Measurements from ENCODE around the gene ITGA4. TPM values are rescaled to one million over a fixed set of nuclear protein-coding genes. Genes with fewer than 3 reads are reported as not detected.

ITGA4 gene
- total RNA-seq, 1 experiment from 2014 or later, result not detected

- DNase-seq (ENCODE audit: low spot score), result no peak
Measured at GRCh38 chr2:181458871-181459270, 1.7 kb downstream of the ITGA4 start.

DNA sequence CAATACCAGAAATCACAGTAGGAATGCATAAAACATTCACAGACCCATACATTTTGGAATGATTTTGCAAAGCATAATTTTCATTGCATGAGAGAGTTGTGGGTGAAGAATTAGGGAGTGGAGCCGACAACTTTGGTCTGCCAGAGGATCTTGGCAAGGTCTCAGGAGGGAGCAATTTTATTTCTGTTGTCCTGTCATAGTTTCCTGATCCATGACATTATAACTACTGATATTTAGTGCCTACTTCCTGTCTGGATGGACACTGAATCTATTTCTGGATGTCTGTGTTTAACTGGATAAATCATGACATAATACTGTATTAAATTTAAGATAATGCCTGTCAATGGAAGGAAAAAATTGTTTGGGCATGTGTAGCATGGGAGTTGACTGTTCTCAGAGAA lies 2.4 kb downstream of the ITGA4 start:
- no peak for DNase-seq (ENCODE audit: low spot score)

DNA sequence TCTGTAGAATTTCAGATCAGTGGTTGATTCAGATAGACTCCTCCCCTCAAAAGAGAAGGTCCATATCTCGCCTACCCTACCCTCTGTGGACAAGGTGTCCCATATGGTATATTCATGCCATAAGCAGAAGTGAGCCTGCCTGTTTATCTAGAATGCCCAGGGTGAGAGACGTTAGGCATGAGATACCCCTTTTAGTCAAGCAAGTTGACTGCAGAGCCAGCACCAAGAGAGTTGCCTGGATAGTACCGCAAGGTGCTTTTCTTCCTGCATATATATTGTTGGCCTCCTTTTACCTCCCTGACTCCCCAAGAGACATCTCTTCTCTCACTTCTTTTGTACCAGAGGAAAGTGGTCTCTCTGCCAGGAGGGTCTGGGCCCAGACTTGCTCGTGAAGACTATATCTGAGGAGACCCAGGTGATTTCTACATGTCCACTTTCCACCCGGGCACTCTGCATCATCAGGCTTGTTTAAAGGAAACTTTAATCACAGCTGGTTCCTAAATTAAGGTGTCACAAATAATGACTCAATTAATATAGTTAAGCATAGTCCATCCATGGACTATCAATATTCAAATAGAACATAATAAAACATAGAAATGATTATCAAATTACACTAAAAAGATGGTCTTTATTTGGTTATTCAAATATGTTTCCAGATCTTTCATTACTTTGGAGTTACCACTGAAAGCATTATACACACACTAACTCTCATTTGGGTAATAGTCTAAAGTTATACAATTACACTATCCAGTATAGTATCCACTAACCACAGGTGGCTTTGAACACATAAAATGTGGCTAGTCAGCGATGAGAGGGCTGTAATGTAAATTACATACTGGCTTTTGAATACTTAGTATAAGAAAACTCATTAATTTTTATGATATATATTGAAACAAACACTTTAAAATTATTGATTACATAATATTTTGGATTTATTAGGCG lies 4.1 kb downstream of the ITGA4 start:
- DNase-seq (ENCODE audit: low spot score), result no peak

- no peak for DNase-seq (ENCODE audit: low spot score)
Measured at GRCh38 chr2:181462033-181462432, 4.8 kb downstream of the ITGA4 start.

DNA sequence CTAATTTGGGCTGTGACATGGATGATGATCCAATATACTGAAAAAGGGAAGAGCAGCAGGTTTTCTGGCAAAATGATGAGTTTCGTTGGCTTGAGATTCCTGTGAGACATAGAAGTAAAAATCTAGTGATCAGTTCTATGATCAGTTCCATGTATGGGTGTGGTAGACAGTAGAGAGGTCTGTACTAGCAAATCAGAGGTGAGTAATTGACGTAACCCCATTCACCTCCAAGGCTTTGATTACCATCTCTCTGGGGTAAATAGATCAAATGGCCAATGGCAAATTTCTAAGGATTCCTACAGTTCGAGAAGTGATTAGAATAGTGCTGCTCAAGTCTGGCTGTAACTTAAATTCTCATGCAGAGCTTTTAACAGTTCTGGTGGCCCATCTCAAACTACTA lies 6.4 kb downstream of the ITGA4 start:
- DNase-seq (ENCODE audit: low spot score), result no peak

- no peak for DNase-seq (ENCODE audit: low spot score)
Measured at GRCh38 chr2:181464966-181465365, 7.8 kb downstream of the ITGA4 start.

GRCh38 chr2:181465676-181466375 lies 8.6 kb downstream of the ITGA4 start:
- no peak for DNase-seq (ENCODE audit: low spot score)

GRCh38 chr2:181466661-181467576 lies 9.7 kb downstream of the ITGA4 start:
- DNase-seq (ENCODE audit: low spot score), result peak; percentile 60

GRCh38 chr2:181467966-181468707 lies 11.0 kb downstream of the ITGA4 start:
- DNase-seq (ENCODE audit: low spot score), result no peak

- no peak for DNase-seq (ENCODE audit: low spot score)
Measured at GRCh38 chr2:181468811-181469210, 11.6 kb downstream of the ITGA4 start.

DNA sequence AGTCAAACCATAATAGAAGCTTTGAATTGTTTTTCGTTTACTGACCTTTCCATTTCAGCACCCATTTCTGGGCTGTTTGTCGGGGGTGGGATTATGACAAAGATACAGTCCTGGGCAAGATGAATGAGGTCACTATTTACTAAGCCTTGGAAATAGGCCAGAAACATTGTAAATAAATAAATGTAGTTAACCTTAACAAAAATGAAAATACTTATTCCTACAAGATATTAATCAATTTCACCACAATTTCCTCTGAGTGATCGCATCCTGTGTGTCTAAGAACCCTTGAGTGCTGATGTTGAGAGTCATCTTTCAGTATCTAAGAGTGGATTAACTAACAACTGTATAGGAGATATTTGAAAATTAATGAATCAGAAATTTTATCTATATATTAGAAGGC lies 14.0 kb downstream of the ITGA4 start:
- no peak for DNase-seq (ENCODE audit: low spot score)

GRCh38 chr2:181471783-181472182 lies 14.6 kb downstream of the ITGA4 start:
- DNase-seq (ENCODE audit: low spot score), result no peak

GRCh38 chr2:181472990-181473389 lies 15.8 kb downstream of the ITGA4 start:
- DNase-seq (ENCODE audit: low spot score), result no peak

DNA sequence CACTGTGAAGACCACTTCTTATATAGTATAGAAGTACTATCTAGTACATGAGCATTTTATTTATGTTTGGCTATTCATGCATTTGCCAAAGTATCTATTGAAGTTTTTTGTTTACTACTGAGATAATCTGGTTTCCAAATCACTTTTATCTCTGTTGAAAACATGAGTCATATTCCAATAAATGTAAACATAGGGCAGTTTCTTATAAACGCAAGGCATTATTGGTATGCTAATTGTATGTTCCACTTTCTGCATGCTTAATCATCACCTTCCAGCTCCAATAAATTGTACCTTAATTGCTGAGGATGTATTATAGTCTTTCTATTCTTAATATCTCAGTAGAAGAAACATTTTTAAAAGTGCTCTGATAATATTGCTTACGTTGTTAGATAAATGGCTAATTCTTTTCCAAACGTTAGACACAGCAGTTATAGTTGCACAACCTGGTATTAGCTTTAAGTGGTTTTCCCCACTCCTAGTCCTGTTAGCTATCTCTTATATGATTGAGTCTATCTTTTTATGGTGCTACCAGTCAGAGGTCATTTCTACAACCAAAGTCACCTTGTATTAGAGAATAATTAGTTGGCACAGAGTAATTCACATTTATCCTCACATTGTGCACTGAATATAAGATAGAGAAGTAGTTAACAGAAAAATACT lies 17.2 kb downstream of the ITGA4 start:
- DNase-seq (ENCODE audit: low spot score), result no peak

DNA sequence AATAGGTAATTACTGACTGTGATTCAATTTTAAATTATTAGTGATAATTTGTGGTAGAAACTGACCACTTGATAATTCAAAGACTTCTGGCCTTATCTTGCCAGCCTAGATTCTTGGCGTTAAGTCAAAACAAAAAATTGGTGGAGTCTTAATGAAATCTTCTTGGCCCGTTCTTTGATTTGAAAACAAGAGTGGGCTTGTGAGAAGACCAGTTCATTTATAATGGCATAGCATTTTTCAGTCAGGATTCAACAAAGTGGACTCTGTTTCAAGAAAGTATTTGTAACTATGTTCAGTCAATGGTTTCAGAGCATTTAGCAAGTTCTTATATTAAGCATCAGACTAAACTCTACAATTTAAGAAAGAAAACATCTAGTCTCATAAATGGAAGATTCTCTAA lies 26.0 kb downstream of the ITGA4 start:
- DNase-seq (ENCODE audit: low spot score), result no peak

DNA sequence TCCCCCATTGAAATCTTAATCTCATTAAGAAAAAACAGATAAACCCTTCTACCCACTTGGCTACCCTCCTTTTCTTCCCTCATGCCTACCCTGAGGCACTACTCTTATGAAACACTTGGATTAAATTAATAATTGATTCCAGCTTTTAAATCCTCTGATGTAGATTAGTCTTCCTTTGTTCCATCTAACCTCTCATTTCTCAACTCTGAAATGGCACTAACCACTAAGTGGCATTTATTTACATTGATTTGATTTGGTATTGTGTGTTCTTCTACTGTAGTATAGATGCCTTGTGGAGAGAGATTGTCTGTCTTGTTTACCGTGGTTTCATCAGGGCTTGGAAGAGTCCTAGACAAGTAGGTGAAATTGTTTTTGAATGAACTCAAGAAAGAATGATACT lies 26.7 kb downstream of the ITGA4 start:
- DNase-seq (ENCODE audit: low spot score), result no peak

DNA sequence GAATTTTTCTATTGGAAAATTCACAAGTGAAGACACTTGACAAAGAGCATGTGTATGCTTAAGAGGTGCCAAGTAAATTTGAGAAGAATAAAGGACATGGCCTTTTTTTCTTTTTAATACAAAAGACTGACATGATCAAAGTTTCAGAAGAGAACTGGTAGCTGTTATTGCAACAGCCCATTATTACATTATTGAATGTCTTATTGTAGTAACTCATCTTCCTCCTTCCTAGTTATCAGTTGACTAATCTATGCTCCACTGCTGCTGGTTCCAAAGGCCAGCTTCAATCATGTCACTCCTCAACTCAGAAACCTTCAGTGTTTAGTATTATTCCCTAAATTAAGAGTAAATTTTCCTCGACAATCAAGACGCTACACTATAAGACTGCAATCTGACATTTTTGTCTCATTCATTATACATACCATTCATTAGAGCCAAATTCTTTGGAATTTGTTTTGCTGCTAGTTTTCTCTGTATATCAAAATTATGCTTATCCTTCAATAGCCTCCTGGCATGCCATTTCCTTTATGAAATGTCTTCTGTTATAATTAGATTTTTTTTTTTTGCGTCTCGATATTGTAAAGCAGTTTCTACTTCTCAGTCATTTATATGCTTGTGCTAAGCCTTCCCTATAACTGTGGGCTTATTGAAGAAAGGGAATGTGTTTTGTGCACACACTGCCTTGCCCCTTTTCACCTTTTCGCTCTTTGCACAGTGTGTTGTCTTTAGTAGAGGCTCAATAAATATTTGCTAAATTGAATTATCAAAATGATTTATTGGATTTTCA lies 27.9 kb downstream of the ITGA4 start:
- DNase-seq (ENCODE audit: low spot score), result no peak

DNA sequence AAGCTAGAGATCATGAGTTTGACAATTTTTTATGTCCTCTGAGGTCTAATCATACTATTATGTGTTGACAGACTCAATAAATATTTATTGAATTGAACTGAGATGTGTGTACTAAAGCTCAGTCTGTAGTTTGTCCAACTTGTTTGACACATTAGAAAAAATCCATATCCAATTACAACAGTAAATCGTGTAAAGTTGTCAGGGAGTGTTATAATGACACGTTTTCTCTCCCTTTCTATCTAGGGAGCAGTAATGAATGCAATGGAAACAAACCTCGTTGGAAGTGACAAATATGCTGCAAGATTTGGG lies 28.4 kb downstream of the ITGA4 start:
- DNase-seq (ENCODE audit: low spot score), result no peak

DNA sequence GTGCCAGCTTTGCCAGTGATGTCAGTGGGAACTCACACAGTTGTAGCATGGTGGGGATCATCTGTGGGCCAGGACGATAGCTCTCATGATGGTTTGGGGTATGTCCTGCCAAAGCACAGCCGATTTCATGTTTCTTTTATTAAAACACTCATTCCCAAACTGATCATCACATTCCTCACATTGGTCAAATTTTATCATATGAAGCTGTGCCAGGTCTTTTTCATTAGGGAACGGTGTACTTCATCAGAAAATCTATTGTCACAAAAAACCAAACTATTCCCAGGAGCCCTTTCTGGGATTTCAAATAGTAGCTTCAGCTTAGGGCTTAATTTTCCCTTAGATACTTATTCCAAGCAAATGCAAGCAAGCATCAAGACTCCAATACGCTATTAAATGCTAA lies 42.0 kb downstream of the ITGA4 start:
- DNase-seq (ENCODE audit: low spot score), result no peak

- no peak for DNase-seq (ENCODE audit: low spot score)
Measured at GRCh38 chr2:181500201-181500600, 43.0 kb downstream of the ITGA4 start.

All from HT-29 (cell line).